Sciatic nerve (tissue), 2 donors: ENCODE data around the gene CD80. TPM values are rescaled to one million over a fixed set of nuclear protein-coding genes. Genes with fewer than 3 reads are reported as not detected.
"Not testable (repeated sequence)": the region's sequence is repeated elsewhere in the genome, so short reads cannot be mapped to it uniquely, and the experiment has no call there.

Experiments used
- ATAC-seq: fragments of 200-7000 bp; cut with Tn5 transposase; one replicate; pipeline ENCODE4 v1.9.1; 2020; ENCODE audit warnings: mild to moderate bottlenecking, moderate library complexity
- DNase-seq: peaks from one replicate; pipeline ENCODE4 v3.0.0-alpha.2; 2020; ENCODE audit warnings: low spot score
- intact Hi-C: fragments of 100-400 bp; cut with DNase I; formaldehyde crosslinking; loops from one replicate; pipeline ENCODE4 v1.14.2; 2022
- total RNA-seq: library from RNA; stranded (reverse); fragmentation: NEBNext Ultra II Directional; extraction: Animal tissue kit (Norgen Biotek cat#: 25700); gene quantifications from one replicate; pipeline ENCODE4 v1.2.1, GENCODE V29; 2021
- donor health status: DM: no; HTN: no; CAD: no.
- donor health status: DM: no; HTN: no; CAD: no.

Gene CD80, protein sequence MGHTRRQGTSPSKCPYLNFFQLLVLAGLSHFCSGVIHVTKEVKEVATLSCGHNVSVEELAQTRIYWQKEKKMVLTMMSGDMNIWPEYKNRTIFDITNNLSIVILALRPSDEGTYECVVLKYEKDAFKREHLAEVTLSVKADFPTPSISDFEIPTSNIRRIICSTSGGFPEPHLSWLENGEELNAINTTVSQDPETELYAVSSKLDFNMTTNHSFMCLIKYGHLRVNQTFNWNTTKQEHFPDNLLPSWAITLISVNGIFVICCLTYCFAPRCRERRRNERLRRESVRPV
- 1.6 TPM for total RNA-seq

DNA sequence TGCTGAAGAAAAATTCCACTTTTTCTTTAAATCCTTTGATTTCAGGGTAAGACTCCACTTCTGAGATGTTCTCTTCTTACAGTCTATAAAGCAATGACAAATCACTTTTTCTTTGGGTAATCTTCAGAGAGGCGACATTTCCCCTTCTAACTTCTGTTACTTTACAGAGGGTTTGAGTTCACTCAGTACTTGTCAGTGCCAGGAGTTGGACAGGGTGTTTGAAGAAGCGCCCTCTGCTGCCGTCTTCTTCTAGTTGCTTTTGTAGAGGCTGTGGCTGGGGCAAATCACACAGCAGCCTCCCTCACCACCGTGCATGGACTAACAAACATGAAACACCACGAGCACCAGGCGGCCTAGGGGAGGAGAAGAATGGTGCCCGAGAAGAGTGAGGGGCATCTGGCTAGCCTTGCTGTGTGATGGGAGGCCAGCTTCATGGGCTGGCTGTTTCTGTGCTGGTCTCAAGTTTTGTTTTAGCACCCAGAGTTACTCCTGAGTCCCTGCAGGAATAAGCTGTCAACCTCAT lies at the start of gene CD80:
TSS of gene CD80 (minus strand) at position 174 of the 523 bp plus-strand sequence. CDS start 1,886 bp downstream, outside the sequence.
- ATAC-seq = peak; percentile 56
- intact Hi-C loops = no loop called here
- DNase-seq = no peak

DNA sequence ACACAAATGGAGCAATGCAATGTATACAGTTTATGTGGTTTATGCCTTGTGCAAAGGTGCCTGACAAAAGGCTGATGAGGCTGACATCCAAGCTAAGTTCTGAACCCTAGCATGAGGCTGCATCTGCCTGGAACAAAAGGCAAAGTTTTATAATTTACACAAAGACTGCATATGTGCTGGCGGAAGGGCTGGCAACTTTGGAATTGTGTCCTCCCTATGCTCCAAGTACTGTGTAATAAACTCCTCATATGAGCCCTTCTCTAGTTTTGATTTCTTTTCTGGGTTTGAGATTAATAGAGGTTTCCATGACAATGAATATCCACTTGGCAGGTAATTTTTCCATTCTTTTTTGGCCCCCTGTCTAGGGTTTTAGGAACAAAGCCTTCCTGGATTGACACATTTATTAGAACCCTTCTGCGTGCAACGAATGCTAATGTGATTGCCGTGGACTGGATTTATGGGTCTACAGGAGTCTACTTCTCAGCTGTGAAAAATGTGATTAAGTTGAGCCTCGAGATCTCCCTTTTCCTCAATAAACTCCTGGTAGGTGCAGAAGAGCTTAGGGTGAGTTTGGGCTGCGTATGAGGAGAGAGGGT lies 49.1 kb upstream of the CD80 start:
- intact Hi-C loops = no loop called here
- no peak for ATAC-seq

DNA sequence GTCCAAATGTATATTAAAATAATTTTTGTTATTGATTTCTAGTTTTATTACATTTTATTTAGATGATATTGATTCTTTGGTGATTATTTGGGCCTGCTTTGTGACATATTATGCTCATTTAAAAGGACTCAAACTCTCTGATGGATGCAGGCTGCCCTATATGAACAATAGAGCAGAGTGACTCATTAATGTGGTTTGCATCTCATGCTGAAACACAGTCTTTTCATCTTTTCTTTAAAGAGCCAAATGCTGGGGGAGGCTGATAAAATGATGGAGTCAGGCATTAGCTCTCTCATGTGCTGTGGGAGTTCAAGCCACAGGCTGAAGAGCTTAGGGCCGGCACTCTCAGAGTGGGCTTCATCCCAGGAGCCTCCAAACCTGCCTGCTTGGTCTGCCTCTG lies 45.5 kb upstream of the CD80 start:
- DNase-seq (no peak), ATAC-seq (no peak)
- intact Hi-C loops = no loop called here

More for the DNA sequence above, 49.1 kb upstream of the CD80 start:
- no peak for DNase-seq

DNA sequence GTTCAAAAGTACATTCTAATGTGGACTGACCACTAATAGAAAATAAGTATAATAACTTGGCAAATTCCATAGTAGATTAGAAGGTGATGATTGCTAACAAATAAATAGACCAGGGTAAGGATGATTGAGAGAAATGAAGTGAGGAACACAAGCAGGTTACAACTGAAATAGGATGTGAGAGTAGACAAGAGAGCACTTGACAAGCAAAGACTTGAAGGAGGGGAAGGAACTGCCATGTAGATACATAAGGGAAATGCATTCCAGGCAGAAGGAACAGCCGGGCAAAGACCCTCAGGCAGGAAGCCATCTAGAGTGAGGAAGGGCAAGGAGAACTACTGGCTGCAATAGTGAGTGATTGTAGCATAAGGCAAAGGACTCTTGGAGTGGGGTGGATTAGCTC lies 43.3 kb upstream of the CD80 start:
- ATAC-seq (no peak), DNase-seq (no peak)
- intact Hi-C loops = no loop called here

DNA sequence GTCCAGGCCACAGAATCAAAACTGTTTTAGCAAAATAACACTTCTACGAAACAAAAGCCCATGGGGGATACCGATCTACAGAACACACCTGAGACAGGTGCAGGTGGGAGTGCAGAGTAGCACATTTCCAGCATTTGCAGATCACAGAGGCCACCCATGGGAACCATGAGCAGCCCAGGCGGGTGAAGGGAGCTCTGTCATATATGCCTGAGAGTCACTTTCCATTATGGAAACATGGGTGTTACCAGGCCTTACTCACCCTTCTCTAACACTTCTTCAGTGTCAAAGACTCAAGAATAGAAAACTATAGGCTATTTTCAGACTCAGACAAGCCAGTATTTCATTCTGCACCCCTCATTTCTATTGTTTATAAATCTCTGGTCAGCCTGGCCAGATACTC lies 41.7 kb upstream of the CD80 start:
- intact Hi-C loops = no loop called here
- DNase-seq = no peak
- no peak for ATAC-seq

DNA sequence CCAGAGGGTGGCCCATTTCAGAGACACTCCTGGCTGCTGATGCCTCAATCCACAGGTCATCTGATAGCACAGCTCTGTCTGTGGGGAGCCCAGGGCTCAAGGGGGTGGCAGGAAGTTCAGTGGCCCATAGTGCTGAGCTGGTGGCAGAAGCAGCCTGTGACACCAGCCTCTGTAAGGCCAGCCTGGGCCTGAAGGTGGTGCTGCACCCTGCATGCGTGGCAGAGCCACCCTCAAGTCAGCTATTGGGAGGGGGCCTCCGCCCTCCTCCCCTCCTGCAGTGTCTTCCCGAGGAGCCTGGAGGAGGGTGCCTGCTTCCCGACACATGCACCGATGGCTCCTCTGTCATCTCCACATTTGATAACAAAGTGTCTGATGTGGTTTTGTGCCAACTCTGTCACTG lies 41.3 kb upstream of the CD80 start:
- ATAC-seq (peak; percentile 17), DNase-seq (no peak)
- intact Hi-C loops = no loop called here

DNA sequence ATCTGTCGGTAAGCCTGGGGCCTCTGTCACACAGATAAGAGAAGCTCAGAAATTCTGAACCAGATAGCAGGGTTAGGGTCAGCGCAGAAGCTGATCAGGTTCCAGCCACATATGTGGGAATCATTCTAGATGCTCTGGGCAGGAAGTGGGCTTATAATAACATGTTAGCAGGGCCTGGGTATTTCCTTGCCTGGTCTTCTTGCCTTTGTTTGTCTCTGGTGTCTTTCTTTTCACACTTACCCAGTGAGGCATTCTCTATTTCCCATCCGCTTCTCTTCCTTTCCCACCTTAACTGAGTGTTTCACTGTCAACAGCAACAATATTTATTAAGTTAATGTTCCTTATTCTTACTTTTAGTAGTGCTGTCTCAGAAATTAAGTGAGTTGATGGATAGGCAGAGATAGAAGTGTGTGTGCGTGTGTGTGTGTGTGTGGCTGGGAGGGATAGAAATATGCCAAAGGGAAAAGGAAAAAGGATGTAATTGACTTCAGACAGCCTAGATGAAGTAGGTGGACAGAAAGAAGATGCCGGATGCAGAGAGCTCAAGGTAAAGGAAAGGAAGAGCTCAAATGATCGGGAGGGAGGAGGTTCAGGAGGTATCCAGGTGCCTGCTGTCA lies 40.3 kb upstream of the CD80 start:
- ATAC-seq (no peak), DNase-seq (no peak)
- intact Hi-C loops = no loop called here

DNA sequence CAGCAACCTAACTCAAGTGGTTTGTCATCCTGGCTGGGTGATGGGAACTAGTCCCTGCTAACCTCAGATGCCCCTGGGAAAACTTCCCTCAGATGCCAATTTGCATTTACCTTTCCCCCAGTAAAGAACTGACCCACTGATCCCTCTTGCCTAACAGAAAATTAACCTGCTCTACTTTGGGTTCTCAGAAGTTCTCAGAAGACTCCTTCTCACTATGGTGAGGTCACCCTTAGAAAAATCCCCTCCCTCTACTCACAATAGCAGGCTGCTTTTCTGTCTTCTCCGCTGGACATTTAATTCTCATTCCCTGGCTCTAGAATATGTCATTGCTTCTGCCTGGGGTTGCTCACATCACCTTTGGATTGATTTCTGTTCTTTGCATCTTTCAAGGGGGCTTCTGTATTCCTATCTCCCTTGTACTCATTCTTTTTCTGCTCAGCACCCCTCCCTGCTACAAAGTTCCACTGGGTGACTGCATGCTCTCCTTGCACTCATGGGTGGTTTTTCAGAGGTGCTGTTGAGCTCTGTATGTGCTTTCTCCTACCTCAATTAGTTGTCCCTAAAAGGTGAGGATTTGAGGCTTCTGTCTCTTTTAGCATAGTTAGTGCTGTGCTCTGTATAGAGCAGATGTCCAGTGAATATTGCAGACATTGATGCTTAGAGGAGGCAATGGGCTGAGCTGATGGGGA lies 39.1 kb upstream of the CD80 start:
- DNase-seq = no peak
- intact Hi-C loops = no loop called here
- ATAC-seq = no peak

DNA sequence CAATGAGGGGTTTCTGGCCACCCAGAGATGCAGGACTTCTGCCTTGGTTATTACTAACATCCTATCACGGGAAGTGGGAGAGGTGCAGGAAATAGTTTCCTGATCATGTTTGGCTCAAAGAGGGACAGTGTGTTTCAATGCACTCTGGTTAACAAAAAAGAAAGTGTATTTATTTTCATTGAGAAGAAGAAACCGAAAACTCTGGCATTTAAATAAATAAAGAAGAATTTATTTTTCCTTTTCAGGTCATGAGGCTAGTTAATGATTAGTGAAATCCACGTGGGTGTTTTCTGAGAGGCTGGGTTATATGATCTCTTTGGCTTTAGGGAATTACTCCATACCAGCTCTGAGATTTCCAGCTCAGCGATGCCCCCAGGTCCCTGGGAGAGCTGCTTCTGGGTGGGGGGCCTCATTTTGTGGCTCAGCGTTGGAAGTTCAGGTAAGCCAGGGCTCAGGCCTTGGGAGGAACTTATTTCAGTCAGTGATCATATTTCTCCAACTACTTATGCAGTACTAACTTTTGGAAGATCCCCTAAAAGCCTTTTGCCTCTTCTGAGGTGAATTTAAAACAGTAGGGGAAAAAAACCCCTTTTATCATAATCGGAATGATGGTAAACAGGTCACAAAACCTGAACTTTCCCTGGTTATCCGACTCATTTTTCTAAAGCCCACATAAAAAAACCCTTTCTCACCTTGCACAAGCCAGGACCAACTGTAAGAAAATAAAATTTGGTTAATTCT lies 38.3 kb upstream of the CD80 start, which contains the start of gene PLA1A:
TSS of gene PLA1A (plus strand) at position 338 of the 741 bp plus-strand sequence. CDS start at position 367, 29 bp downstream.
- ATAC-seq (no peak), DNase-seq (no peak)
- intact Hi-C loops = no loop called here

DNA sequence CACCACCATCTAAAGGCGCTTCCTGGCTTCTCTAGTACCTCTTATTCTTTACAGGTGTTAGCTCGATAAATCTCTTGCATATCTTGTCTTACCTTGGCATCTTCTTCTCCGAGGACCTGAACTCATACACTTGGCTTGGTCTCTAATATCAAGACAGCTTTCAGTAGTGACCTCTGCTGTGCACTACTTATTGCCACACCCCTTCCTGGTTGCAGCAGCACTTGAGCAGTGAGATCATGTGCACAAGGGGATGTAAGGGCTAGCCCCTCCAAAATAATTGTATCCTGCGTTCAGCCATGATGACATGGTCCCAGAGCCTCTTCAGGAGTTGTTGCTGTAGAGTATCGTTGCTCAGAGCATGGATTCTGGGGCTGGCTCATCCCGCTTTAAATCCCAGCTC lies 37.0 kb upstream of the CD80 start:
- DNase-seq (no peak), ATAC-seq (no peak)
- intact Hi-C loops = no loop called here

DNA sequence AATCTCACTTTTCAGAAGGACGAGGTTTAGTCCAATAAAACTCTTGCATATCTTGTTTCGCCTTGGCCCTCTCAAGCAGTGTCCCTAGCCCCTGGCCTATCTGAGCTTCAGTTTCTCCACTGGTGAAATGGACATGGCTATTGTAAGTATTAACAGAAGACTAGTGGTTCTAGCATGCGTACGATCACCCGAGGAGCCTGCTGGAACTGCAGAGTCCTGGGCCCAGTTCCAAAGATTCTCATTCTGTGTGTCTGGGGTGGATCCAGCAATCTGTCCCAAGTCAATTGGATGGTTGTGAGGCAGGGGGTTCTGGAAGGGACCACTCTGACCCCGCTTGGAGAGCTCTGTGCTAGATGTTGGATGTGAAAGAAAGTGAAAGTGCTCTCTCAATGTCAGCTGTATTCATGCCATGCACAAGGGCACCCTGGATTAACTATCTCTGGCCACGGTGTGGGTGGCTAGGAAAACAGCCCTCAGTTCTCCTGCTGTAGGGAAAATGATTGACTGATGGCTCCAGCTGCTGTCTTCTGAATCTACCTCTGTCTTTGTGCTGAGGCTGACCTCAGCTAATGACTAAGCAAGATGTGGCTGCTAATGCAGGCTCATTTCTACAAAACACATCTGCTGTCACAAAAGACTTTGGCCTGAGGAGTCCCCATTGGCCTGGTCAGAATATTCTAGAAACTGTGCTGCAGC lies 36.4 kb upstream of the CD80 start:
- DNase-seq (no peak), ATAC-seq (no peak)
- intact Hi-C loops = no loop called here

DNA sequence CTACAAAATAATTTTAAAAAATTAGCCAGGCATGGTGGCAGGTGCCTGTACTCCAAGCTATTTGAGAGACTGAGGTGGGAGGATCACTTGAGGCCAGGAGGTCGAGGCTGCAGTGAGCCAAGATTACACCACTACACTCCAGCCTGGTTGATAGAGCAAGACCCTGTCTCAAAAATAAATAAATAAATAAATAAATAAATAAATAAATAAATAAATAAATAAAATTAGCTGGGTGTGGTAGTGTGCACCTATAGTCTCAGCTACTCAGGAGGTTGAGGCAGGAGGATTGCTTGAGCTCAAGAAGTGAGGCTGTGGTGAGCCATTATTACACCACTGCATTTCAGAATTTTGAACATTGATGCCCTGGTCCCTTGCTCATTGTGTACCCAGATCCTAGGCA lies 35.5 kb upstream of the CD80 start:
- intact Hi-C loops = not testable (repeated sequence)

DNA sequence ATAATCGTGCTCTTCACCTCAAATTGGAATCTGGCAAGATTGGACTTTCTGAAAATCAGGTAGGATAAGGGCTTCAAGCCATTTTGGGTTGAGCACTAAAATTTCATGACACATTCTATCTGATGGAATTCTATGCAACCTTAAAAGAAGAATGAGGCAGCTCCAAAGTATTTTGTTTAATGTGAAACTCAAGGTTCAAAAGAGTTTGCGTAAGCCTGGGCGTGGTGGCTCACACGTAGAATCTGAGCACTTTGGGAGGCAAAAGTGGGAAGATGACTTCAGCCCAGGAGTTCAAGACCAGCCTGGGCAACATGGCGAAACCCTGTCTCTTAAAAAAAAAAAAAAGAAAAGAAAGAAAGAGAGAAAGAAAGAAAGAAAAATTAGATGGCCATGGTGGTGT lies 34.7 kb upstream of the CD80 start:
- ATAC-seq (no peak), DNase-seq (no peak)
- intact Hi-C loops = no loop called here

More for the DNA sequence above, 35.5 kb upstream of the CD80 start:
- ATAC-seq, DNase-seq: not testable (repeated sequence)

DNA sequence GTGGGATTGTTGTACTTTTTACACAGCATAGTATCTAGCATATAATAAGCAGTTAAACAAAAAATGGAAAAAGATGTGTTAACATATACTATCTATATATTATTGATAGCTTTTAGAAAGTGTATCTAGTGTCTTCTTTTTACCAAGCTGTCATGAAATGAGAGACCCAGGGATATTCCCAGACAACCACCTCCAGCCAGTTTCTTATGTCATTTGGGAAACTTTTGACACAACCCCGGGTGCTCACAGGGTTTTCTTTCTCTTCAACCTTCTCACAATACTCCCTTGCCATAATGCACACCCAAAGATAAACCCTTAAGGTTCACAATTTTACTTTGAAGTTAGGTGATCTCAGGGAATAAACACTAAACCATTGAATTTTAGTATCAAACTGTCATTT lies 33.4 kb upstream of the CD80 start:
- DNase-seq = no peak
- intact Hi-C loops = no loop called here
- no peak for ATAC-seq

DNA sequence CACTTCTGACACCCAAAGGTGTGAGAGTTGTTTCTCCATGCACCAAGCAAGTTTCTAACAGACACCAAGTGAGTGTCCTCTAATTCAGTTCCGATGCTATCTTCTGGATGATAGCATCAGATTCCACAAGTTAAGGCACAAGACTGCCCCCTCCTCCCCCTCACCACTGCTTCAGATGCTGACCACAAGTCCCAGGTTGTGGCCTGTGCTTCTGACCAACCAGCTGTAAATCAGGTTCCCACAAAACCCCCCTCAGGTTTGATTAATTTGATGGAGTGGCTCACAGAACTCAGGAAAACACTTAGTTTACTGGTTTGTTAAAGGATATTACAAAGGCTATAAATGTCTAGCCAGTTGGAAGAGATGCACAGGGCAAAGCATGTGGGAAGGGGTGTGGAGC lies 31.3 kb upstream of the CD80 start:
- no peak for DNase-seq
- ATAC-seq = no peak
- intact Hi-C loops = no loop called here

DNA sequence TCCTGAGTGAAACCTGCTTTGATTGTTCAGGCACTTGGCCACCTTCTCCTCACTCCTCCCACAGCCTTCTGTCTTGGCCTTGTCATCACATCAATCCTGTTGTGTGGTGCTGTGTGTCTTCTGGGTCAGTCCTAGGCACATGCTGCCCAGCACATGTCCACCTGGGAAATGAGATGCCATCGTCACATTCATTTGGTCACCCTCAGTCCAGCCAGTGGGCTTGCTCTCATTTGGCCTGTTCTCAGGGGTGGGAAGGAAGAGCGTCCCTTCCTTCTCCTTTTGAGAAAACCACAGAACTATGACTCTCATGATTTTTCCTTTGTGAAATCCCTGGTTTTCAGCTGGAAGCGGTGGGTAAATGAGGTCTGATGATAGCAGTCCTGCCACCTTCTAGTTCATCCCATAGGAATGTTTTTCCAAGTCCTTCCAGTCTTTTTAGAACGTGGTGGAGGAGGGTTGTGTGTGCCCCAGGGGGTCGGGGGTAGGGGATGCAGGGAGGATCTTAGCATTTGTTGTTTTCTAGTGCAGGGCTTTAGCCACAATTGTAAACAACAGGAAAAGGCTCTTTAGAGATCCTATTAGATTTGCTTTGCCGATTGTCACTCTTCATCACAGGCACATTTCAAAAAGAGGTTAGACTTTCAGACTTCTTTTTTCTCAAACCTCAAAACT lies 29.8 kb upstream of the CD80 start:
- intact Hi-C loops = no loop called here
- ATAC-seq (peak; percentile 61), DNase-seq (no peak)

DNA sequence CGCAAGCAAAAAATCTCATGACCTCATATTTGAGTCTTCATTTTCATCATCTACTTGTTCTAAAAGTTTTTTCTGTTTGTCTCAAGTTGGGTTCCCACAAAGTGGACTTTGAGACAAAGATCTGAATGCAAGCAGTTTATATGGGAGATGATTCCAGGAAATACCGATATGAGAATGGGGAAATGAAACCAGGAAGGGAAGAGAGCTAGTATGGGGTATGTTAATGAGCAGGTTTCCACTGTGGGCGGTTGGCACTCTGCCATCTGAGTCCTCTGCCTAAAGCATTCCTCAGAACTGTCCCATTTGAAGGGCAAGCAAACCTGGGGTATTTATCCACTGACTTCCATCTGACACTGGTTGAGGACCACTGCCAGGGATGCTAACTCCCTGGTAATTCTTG lies 28.7 kb upstream of the CD80 start:
- DNase-seq (peak; percentile 79), ATAC-seq (peak; percentile 57)
- intact Hi-C loops = no loop called here

DNA sequence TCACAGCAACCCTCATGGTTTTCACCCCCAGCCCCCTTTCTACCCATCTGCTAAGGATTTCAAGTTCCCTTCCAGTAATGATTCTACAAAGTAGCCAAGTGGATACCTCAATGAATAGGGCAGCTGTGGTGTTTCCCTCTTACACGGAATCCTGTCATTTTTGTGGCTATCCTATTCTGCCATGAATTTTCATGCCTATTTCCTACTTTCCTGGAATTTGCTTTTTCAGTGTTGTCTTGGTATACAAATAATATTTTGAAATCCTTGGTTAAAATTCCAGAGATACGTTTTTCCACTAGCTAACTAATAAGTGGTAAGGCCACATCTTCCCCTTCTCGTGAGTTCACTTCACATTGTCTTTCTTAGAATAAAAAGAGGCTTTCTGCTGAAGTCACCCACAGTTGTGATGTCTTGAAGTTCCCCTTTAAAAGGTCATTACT lies 27.3 kb upstream of the CD80 start:
- DNase-seq (no peak), ATAC-seq (no peak)
- intact Hi-C loops = no loop called here
